Measurements from ENCODE around the gene SPG11.

SPG11 gene

DNA sequence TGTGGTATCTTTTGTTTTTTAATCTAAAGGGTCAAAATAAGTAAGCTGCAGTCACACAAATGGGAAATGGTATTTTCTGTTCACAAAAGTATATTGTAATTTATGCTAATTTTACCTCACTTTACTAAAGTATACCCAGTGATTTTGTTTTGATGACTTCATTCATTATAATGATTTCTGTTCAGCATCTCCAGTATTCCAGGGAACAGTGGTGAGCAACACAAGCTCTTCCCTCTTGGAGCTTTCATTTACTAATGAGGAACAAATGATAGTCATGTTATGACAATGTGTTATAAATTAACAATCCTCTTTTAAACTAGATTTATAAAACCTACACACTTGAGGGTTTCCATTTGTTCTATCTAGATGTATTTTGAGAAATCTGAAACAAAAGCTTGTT lies 147.0 kb downstream of the SPG11 start:
- no peak overlapping the region for H3K4me3 ChIP-seq (ENCODE audit: low read length)
- TF ChIP-seq, protein P1, sequence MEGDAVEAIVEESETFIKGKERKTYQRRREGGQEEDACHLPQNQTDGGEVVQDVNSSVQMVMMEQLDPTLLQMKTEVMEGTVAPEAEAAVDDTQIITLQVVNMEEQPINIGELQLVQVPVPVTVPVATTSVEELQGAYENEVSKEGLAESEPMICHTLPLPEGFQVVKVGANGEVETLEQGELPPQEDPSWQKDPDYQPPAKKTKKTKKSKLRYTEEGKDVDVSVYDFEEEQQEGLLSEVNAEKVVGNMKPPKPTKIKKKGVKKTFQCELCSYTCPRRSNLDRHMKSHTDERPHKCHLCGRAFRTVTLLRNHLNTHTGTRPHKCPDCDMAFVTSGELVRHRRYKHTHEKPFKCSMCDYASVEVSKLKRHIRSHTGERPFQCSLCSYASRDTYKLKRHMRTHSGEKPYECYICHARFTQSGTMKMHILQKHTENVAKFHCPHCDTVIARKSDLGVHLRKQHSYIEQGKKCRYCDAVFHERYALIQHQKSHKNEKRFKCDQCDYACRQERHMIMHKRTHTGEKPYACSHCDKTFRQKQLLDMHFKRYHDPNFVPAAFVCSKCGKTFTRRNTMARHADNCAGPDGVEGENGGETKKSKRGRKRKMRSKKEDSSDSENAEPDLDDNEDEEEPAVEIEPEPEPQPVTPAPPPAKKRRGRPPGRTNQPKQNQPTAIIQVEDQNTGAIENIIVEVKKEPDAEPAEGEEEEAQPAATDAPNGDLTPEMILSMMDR (conservative IDR thresholded peaks at IDR 0.05; ENCODE audit: low read length): no peak
- no peak for DNase-seq (ENCODE audit: low read depth)
